GM10266 (cell line): Measurements from ENCODE around the gene MCTP2.
"Not testable (repeated sequence)": the region's sequence is repeated elsewhere in the genome, so short reads cannot be mapped to it uniquely, and the experiment has no call there.

ENCODE experiments used
- DNase-seq: peaks from one replicate; pipeline ENCODE4 v3.0.0; 2012; ENCODE audit errors: extremely low spot score
- TF ChIP-seq, protein P1 (sequence below): IDR thresholded peaks from 2 replicates; pipeline ENCODE4 v1.5.1; 2012; ENCODE audit warnings: mild to moderate bottlenecking, low read depth; ENCODE audit not compliant: control insufficient read depth, insufficient read depth; ENCODE audit errors: missing control alignments

MCTP2 gene

DNA sequence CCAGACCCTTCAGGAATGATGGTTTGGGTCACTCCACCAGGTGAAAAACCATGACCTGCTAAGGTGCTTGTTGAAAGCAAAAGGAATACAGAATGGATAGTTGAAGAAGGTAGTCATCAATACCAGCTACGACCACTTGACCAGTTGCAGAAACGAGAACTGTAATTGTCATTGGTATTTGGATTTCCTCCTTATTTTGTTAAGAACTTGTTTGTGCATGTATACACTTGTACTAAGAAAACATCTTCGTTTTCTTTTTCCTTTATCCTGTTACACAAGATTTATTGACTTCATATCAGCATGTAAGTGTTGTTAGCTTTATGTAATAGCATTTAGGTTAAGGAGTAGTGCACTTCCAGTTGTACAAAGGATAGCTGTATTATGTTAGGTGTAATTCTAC is 261.8 kb downstream of the MCTP2 start:
- DNase-seq = no peak
- TF ChIP-seq, protein P1, sequence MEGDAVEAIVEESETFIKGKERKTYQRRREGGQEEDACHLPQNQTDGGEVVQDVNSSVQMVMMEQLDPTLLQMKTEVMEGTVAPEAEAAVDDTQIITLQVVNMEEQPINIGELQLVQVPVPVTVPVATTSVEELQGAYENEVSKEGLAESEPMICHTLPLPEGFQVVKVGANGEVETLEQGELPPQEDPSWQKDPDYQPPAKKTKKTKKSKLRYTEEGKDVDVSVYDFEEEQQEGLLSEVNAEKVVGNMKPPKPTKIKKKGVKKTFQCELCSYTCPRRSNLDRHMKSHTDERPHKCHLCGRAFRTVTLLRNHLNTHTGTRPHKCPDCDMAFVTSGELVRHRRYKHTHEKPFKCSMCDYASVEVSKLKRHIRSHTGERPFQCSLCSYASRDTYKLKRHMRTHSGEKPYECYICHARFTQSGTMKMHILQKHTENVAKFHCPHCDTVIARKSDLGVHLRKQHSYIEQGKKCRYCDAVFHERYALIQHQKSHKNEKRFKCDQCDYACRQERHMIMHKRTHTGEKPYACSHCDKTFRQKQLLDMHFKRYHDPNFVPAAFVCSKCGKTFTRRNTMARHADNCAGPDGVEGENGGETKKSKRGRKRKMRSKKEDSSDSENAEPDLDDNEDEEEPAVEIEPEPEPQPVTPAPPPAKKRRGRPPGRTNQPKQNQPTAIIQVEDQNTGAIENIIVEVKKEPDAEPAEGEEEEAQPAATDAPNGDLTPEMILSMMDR = no peak

GRCh38 chr15:94493586-94493985 is 262.2 kb downstream of the MCTP2 start:
- DNase-seq = not testable (repeated sequence)

DNA sequence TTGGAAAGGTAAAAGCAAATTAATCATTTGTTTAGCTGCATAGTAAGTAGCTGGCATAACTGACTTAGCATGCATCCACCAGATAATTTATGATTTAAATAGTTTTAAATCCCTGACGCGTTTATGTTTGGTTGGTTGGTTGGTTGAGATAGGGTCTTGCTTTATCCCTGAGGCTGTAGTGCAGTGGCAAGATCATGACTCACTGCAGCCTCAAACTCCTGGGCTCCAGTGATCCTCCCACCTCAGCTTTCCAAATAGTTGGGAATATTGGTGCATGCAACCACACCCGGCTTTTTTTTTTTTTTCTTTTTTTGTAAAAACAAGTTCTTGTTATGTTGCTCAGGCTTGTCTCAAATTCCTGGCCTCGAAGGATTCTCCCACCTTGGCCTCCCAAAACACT is 263.4 kb downstream of the MCTP2 start:
- TF ChIP-seq, protein P1 = no peak
- DNase-seq = no peak

- no peak for DNase-seq
- TF ChIP-seq, protein P1 = no peak
Observed at GRCh38 chr15:94503293-94503692, 271.9 kb downstream of the MCTP2 start.

GRCh38 chr15:94509259-94509658 is 277.9 kb downstream of the MCTP2 start:
- DNase-seq = no peak
- TF ChIP-seq, protein P1 = no peak

DNA sequence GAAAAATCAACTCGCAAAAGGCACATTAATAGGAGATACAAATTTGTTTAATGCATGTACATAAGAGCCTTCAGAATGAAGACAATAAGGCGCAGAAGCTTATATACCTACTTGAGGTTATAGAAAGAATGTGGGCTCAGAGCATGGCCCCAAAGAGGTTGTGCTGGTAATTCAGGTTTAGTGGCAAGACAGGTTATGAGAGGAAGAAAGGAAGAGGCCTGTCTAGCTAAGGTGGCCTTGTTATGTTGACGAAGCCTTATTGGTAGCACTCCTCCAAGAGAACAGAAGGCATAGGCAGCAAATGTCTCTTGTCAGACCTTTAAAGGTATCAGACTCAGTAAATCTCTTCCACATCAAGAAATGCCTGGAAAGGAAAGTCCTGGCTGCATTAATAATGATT is 290.8 kb downstream of the MCTP2 start:
- TF ChIP-seq, protein P1 = no peak
- no peak for DNase-seq

DNA sequence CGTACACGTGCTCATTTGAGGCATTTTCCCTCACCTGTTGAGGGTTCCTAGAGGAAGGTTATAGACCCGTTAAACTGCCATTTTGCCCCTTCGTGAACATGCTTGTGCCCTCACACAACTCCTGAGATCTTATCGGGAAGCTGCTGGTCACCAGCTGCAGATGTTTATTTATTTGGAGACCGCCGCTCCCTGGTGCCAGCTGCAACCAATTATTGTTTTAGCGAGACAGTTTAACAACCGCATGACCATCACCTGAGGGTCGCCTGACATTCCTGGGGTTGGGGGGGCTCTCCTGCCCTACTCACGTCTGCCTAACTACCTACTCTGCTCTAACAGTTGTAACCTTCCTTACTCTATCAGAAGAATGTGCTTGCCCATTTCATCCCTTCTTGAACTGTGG is 292.5 kb downstream of the MCTP2 start:
- no peak for DNase-seq
- TF ChIP-seq, protein P1 = no peak

DNA sequence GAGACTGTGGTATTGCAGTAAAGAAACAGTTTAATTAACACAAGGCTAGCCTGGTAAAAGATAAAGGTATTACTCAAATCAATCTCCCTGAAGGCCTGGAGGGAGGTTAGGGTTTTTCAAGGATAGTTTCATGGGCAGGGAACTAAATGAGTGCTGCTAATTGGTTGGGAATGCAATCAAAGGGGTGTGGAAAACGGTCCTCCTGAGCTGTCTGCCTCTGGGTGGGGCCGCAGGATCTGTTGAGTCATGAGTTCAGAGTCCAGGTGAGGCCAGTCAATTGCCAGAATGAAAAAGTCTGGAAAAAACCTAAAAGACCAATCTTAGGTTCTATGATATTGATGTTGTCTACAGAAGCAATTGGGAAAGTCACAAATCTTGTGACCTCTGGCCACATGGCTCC is 293.2 kb downstream of the MCTP2 start:
- DNase-seq = no peak
- TF ChIP-seq, protein P1 = no peak
